ENCODE data around the gene PRSS22. TPM values are rescaled to one million over a fixed set of nuclear protein-coding genes. Genes with fewer than 3 reads are reported as not detected.

Gene PRSS22
- polyA plus RNA-seq, 1 of the 3 experiments (the other 2 are of a cell fraction) = not detected

- 71% methylated on average over 27 of the region's 28 CpGs for WGBS (ENCODE audit: low lambda C conversion rate)
- no peak within 1 kb of the TSS for H3K9ac ChIP-seq
- H3K4me1 ChIP-seq (ENCODE audit: control insufficient read depth in 1 of 2, insufficient read depth in 2 of 2, low read depth in 1 of 2, low read length in 1 of 2) = peaks cover 0 to 20% of the 10 kb centered on the region in 2 experiments; a peak in 1 of 4 replicates
- H3K9me2 ChIP-seq = no peaks in the 10 kb centered on the region
- no peak within 1 kb of the TSS for H2AFZ ChIP-seq (ENCODE audit: low read depth)
- H3K9me3 ChIP-seq = no peaks in the 10 kb centered on the region
- no peaks in the 10 kb centered on the region for H3K79me2 ChIP-seq (ENCODE audit: insufficient read depth)
- no peak for TF ChIP-seq POLR2AphosphoS5 (IDR thresholded peaks at IDR 0.05; ENCODE audit: low read depth, low read length)
- no peak for TF ChIP-seq PBX3 (IDR thresholded peaks at IDR 0.05)
- TF ChIP-seq FOXM1 (IDR thresholded peaks at IDR 0.05; ENCODE audit: low read depth) = no peak
- TF ChIP-seq MXI1 (IDR thresholded peaks at IDR 0.05; ENCODE audit: low read depth, low read length) = no peak
- no peak for TF ChIP-seq FOSL2 (IDR thresholded peaks at IDR 0.05; ENCODE audit: borderline replicate concordance, low read depth)
- no peak for TF ChIP-seq RFX5 (IDR thresholded peaks at IDR 0.05; ENCODE audit: low read length)
- TF ChIP-seq GABPA (IDR thresholded peaks at IDR 0.05; ENCODE audit: low read depth) = no peak
- TF ChIP-seq CHD2 (IDR thresholded peaks at IDR 0.05; ENCODE audit: low read length, partially characterized antibody) = no peak
- TF ChIP-seq, protein P1, sequence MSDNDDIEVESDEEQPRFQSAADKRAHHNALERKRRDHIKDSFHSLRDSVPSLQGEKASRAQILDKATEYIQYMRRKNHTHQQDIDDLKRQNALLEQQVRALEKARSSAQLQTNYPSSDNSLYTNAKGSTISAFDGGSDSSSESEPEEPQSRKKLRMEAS (IDR thresholded peaks at IDR 0.05; ENCODE audit: low read depth) = no peak
- TF ChIP-seq GATA2 (CRISPR knock-in tag; IDR thresholded peaks at IDR 0.05) = no peak
- no peaks in the 10 kb centered on the region for H3F3A ChIP-seq (replicated peaks; ENCODE audit: insufficient read depth)
- CTCF ChIA-PET = interaction anchor here (1.0 kb wide), 1 partner anchor 23 kb away, joined by 3 read pairs; no protein-coding TSS in a partner anchor
- H3K27ac ChIP-seq (ENCODE audit: low read depth in 2 of 2, low read length in 1 of 2) = no peak within 1 kb of the TSS
- H3K4me3 ChIP-seq (ENCODE audit: low read depth in 2 of 2, low read length in 1 of 2) = no peak within 1 kb of the TSS
- DNase-seq = no peak
- H4K20me1 ChIP-seq (ENCODE audit: insufficient read depth) = no peaks in the 10 kb centered on the region
- no peaks in the 10 kb centered on the region for H3K36me3 ChIP-seq (replicated peaks in 1 of 2; ENCODE audit: control insufficient read depth in 1 of 2, insufficient read depth in 2 of 2, low read length in 1 of 2)
- no peak within 1 kb of the TSS for H3K4me2 ChIP-seq
- POLR2A ChIA-PET = no interaction called here
- no peaks in the 10 kb centered on the region; the same call in 1 of the 2 replicates for H3K27me3 ChIP-seq (ENCODE audit: insufficient read depth)
These were observed 41.1 kb downstream of the PRSS22 start, which contains the start of gene PRSS21 for GRCh38 chr16:2816751-2817339. Gene PRSS21 (plus strand): TSS chr16:2817237. CDS start chr16:2817269, 32 bp downstream.

GRCh38 chr16:2815299-2815771 lies 42.6 kb downstream of the PRSS22 start:
- H3K4me3 ChIP-seq (ENCODE audit: low read depth in 2 of 2, low read length in 1 of 2) = no peak overlapping the region
- H3K9me3 ChIP-seq = no peaks in the 10 kb centered on the region
- H3K27me3 ChIP-seq (ENCODE audit: insufficient read depth) = no peaks in the 10 kb centered on the region; the same call in 1 of the 2 replicates
- WGBS (ENCODE audit: low lambda C conversion rate) = 85% methylated on average over 5 of the region's 10 CpGs
- H3K4me1 ChIP-seq (ENCODE audit: control insufficient read depth in 1 of 2, insufficient read depth in 2 of 2, low read depth in 1 of 2, low read length in 1 of 2) = peaks cover 0 to 8% of the 10 kb centered on the region in 2 experiments; a peak in 1 of 4 replicates
- no peak overlapping the region for H3K4me2 ChIP-seq
- no peak overlapping the region for H2AFZ ChIP-seq (ENCODE audit: low read depth)
- CTCF ChIA-PET = interaction anchor here (0.6 to 1.2 kb wide), 3 partner anchors 24 to 53 kb away, joined by 3 to 4 read pairs (median 3); no protein-coding TSS in a partner anchor
- H3K36me3 ChIP-seq (replicated peaks in 1 of 2; ENCODE audit: control insufficient read depth in 1 of 2, insufficient read depth in 2 of 2, low read length in 1 of 2) = no peaks in the 10 kb centered on the region
- no peaks in the 10 kb centered on the region for H3K79me2 ChIP-seq (ENCODE audit: insufficient read depth)
- no peak overlapping the region for H3K27ac ChIP-seq (ENCODE audit: low read depth in 2 of 2, low read length in 1 of 2)
- no peak for DNase-seq
- H4K20me1 ChIP-seq (ENCODE audit: insufficient read depth) = no peaks in the 10 kb centered on the region
- H3F3A ChIP-seq (replicated peaks; ENCODE audit: insufficient read depth) = no peaks in the 10 kb centered on the region
- POLR2A ChIA-PET = no interaction called here
- no peaks in the 10 kb centered on the region for H3K9me2 ChIP-seq
- no peak overlapping the region for H3K9ac ChIP-seq
- no peak for TF ChIP-seq JUND (IDR thresholded peaks at IDR 0.05)
- TF ChIP-seq EP300 (IDR thresholded peaks at IDR 0.05; ENCODE audit: borderline replicate concordance in 1 of 2, low read depth in 1 of 2, low read length in 1 of 2) = no peak
- TF ChIP-seq, protein P1 (IDR thresholded peaks at IDR 0.05; ENCODE audit: low read depth) = no peak
- no peak for TF ChIP-seq SIN3A (IDR thresholded peaks at IDR 0.05; ENCODE audit: borderline replicate concordance, low read depth, low read length)
- TF ChIP-seq TEAD4 (IDR thresholded peaks at IDR 0.05; ENCODE audit: borderline replicate concordance, insufficient read depth) = no peak
- TF ChIP-seq SMC3 (IDR thresholded peaks at IDR 0.05; ENCODE audit: low read depth, low read length) = no peak
- TF ChIP-seq TCF12 (IDR thresholded peaks at IDR 0.05) = no peak
- no peak for TF ChIP-seq POLR2AphosphoS5 (IDR thresholded peaks at IDR 0.05; ENCODE audit: low read depth, low read length)
- TF ChIP-seq FOXM1 (IDR thresholded peaks at IDR 0.05; ENCODE audit: low read depth) = no peak
- no peak for TF ChIP-seq MEF2A (IDR thresholded peaks at IDR 0.05; ENCODE audit: borderline replicate concordance, low read depth)
- TF ChIP-seq, protein P2, sequence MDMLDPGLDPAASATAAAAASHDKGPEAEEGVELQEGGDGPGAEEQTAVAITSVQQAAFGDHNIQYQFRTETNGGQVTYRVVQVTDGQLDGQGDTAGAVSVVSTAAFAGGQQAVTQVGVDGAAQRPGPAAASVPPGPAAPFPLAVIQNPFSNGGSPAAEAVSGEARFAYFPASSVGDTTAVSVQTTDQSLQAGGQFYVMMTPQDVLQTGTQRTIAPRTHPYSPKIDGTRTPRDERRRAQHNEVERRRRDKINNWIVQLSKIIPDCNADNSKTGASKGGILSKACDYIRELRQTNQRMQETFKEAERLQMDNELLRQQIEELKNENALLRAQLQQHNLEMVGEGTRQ (IDR thresholded peaks at IDR 0.05; ENCODE audit: borderline replicate concordance, low read depth, low read length) = no peak
- no peak for TF ChIP-seq CHD2 (IDR thresholded peaks at IDR 0.05; ENCODE audit: low read length, partially characterized antibody)
- TF ChIP-seq RCOR1 (IDR thresholded peaks at IDR 0.05; ENCODE audit: low read length) = no peak
- TF ChIP-seq RFX5 (IDR thresholded peaks at IDR 0.05; ENCODE audit: low read length) = no peak
- no peak for TF ChIP-seq TAF1 (IDR thresholded peaks at IDR 0.05; ENCODE audit: borderline replicate concordance, low read depth, low read length)
- TF ChIP-seq REST (IDR thresholded peaks at IDR 0.05; ENCODE audit: low read depth, low read length) = no peak

Data from SK-N-SH (cell line).